ENCODE data around the gene MYMX.

DNA sequence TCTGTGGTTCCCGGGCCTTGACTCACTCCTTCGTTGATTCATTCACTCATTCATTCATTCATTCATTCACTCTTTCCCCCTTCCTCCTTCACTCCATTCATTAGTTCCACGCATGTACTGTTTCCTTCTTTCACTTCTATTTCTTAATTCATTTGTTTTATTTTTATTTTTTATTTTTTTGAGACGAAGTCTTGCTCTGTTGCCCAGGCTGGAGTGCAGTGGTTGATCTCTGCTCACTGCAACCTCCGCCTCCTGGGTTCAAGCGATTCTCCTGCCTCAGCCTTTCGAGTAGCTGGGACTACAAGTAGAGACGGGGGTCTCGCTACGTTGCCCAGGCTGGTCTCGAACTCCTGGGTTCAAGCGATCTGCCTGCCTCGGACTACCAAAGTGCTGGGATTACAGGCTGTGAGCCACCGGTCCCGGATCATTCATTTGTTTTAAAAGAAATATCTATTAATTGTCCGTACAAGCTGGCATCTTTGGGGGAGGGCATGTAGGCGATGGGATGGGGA is 49.1 kb downstream of the MYMX start:
- TF ChIP-seq, protein P1, sequence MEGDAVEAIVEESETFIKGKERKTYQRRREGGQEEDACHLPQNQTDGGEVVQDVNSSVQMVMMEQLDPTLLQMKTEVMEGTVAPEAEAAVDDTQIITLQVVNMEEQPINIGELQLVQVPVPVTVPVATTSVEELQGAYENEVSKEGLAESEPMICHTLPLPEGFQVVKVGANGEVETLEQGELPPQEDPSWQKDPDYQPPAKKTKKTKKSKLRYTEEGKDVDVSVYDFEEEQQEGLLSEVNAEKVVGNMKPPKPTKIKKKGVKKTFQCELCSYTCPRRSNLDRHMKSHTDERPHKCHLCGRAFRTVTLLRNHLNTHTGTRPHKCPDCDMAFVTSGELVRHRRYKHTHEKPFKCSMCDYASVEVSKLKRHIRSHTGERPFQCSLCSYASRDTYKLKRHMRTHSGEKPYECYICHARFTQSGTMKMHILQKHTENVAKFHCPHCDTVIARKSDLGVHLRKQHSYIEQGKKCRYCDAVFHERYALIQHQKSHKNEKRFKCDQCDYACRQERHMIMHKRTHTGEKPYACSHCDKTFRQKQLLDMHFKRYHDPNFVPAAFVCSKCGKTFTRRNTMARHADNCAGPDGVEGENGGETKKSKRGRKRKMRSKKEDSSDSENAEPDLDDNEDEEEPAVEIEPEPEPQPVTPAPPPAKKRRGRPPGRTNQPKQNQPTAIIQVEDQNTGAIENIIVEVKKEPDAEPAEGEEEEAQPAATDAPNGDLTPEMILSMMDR (IDR thresholded peaks at IDR 0.05; ENCODE audit: low read depth, low read length, missing input control), result no peak
- TF ChIP-seq, protein P2, sequence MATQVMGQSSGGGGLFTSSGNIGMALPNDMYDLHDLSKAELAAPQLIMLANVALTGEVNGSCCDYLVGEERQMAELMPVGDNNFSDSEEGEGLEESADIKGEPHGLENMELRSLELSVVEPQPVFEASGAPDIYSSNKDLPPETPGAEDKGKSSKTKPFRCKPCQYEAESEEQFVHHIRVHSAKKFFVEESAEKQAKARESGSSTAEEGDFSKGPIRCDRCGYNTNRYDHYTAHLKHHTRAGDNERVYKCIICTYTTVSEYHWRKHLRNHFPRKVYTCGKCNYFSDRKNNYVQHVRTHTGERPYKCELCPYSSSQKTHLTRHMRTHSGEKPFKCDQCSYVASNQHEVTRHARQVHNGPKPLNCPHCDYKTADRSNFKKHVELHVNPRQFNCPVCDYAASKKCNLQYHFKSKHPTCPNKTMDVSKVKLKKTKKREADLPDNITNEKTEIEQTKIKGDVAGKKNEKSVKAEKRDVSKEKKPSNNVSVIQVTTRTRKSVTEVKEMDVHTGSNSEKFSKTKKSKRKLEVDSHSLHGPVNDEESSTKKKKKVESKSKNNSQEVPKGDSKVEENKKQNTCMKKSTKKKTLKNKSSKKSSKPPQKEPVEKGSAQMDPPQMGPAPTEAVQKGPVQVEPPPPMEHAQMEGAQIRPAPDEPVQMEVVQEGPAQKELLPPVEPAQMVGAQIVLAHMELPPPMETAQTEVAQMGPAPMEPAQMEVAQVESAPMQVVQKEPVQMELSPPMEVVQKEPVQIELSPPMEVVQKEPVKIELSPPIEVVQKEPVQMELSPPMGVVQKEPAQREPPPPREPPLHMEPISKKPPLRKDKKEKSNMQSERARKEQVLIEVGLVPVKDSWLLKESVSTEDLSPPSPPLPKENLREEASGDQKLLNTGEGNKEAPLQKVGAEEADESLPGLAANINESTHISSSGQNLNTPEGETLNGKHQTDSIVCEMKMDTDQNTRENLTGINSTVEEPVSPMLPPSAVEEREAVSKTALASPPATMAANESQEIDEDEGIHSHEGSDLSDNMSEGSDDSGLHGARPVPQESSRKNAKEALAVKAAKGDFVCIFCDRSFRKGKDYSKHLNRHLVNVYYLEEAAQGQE (IDR thresholded peaks at IDR 0.05), result no peak

Data from liver (tissue), 2 donors.